Astrocyte (in vitro differentiated cells and primary cell): ENCODE data around the gene TMPO. TPM values are rescaled to one million over a fixed set of nuclear protein-coding genes. Genes with fewer than 3 reads are reported as not detected.
"Not testable (repeated sequence)": the region's sequence is repeated elsewhere in the genome, so short reads cannot be mapped to it uniquely, and the experiment has no call there.

Experiments used
- DNase-seq: peaks from one replicate; pipeline ENCODE4 v3.0.0-alpha.2; 2010; ENCODE audit warnings: low read depth
- FAIRE-seq: peaks from 2 replicates; lab custom pipeline; 2011; peaks lifted over from hg19 to GRCh38; lab: Jason Lieb, UNC
- H2AFZ ChIP-seq: 2 replicates; pipeline ENCODE4 v1.6.0; 2012; ENCODE audit warnings: low read depth, low read length, inconsistent platforms
- H3K27ac ChIP-seq: 2 replicates; pipeline ENCODE4 v1.5.1; 2011; ENCODE audit warnings: low read depth, low read length, inconsistent platforms
- H3K27me3 ChIP-seq: 2 replicates; pipeline ENCODE4 v1.6.0; 2011; ENCODE audit warnings: low read length, inconsistent platforms; ENCODE audit not compliant: insufficient read depth
- H3K36me3 ChIP-seq: 2 replicates; pipeline ENCODE4 v1.5.1; 2011; ENCODE audit warnings: low read length, inconsistent platforms; ENCODE audit not compliant: insufficient read depth
- H3K4me1 ChIP-seq: 2 replicates; pipeline ENCODE4 v1.5.1; 2011; ENCODE audit warnings: low read length, inconsistent platforms; ENCODE audit not compliant: insufficient read depth
- H3K4me2 ChIP-seq: 2 replicates; pipeline ENCODE4 v1.6.0; 2012; ENCODE audit warnings: low read length, inconsistent platforms
- H3K4me3 ChIP-seq: 2 replicates; pipeline ENCODE4 v1.5.1; 2011; ENCODE audit warnings: low read depth, mild to moderate bottlenecking, low read length, inconsistent platforms; ENCODE audit not compliant: insufficient read depth
- H3K79me2 ChIP-seq: 2 replicates; pipeline ENCODE4 v1.6.0; 2012; ENCODE audit warnings: mild to moderate bottlenecking, low read length, inconsistent platforms; ENCODE audit not compliant: insufficient read depth
- H3K9ac ChIP-seq: 2 replicates; pipeline ENCODE4 v1.6.0; 2012; ENCODE audit warnings: mild to moderate bottlenecking, low read length, inconsistent platforms
- H3K9me3 ChIP-seq: 2 replicates; pipeline ENCODE4 v1.5.1; 2012; ENCODE audit warnings: low read depth, mild to moderate bottlenecking, low read length, inconsistent platforms; ENCODE audit not compliant: insufficient read depth
- H4K20me1 ChIP-seq: 2 replicates; pipeline ENCODE4 v1.6.0; 2012; ENCODE audit warnings: low read length, inconsistent platforms; ENCODE audit not compliant: insufficient read depth
- H3K27ac Mint-ChIP-seq: one replicate; pipeline ENCODE4 v1.8.0; 2021; ENCODE audit warnings: mild to moderate bottlenecking, mixed read lengths; ENCODE audit not compliant: unreplicated experiment
- H3K27me3 Mint-ChIP-seq: one replicate; pipeline ENCODE4 v1.8.0; 2021; ENCODE audit warnings: low read depth, mixed read lengths; ENCODE audit not compliant: unreplicated experiment
- H3K36me3 Mint-ChIP-seq: one replicate; pipeline ENCODE4 v1.8.0; 2021; ENCODE audit warnings: low read depth, mixed read lengths; ENCODE audit not compliant: unreplicated experiment
- H3K4me1 Mint-ChIP-seq: one replicate; pipeline ENCODE4 v1.8.0; 2021; ENCODE audit warnings: low read depth, mixed read lengths; ENCODE audit not compliant: unreplicated experiment
- H3K4me3 Mint-ChIP-seq: one replicate; pipeline ENCODE4 v1.8.0; 2021; ENCODE audit warnings: mild to moderate bottlenecking, moderate library complexity, mixed read lengths; ENCODE audit not compliant: unreplicated experiment
- H3K9me3 Mint-ChIP-seq: one replicate; pipeline ENCODE4 v1.8.0; 2021; ENCODE audit warnings: mild to moderate bottlenecking, mixed read lengths; ENCODE audit not compliant: unreplicated experiment
- CTCF ChIP-seq: IDR thresholded peaks from 2 replicates; pipeline ENCODE4 v1.5.1; 2011; ENCODE audit warnings: low read depth, mild to moderate bottlenecking, inconsistent platforms, low read length, moderate library complexity; ENCODE audit not compliant: insufficient read depth
- EZH2 ChIP-seq: IDR thresholded peaks from 2 replicates; pipeline ENCODE4 v1.6.1; 2012; ENCODE audit warnings: mild to moderate bottlenecking, low read length, inconsistent platforms; ENCODE audit not compliant: insufficient read depth
- total RNA-seq: library from RNA; stranded (reverse); gene quantifications from 2 replicates; pipeline ENCODE4 v1.2.1, GENCODE V29; 2021

Gene TMPO
- total RNA-seq, 1 donor from 2014 or later: 39.2 TPM

GRCh38 chr12:98483621-98484503, 31.5 kb upstream of the TMPO start:
- DNase-seq (no peak), FAIRE-seq (no peak)
- no peaks in the 10 kb centered on the region for H3K27me3 ChIP-seq
- H3K9ac ChIP-seq: no peak overlapping the region
- no peaks in the 10 kb centered on the region for H3K36me3 ChIP-seq
- no peaks in the 10 kb centered on the region for H3K4me1 ChIP-seq
- no peak overlapping the region for H3K27ac ChIP-seq
- H3K4me1 Mint-ChIP-seq: peaks cover 2% of the 10 kb centered on the region
- peaks cover 2% of the 10 kb centered on the region for H3K9me3 ChIP-seq
- peaks cover 4% of the 10 kb centered on the region for H3K9me3 Mint-ChIP-seq
- no peaks in the 10 kb centered on the region for H3K79me2 ChIP-seq
- TF ChIP-seq CTCF: no peak
- H3K27me3 Mint-ChIP-seq: no peaks in the 10 kb centered on the region
- H3K36me3 Mint-ChIP-seq: no peaks in the 10 kb centered on the region
- no peak overlapping the region for H3K4me3 ChIP-seq
- H2AFZ ChIP-seq: no peak overlapping the region
- H3K4me3 Mint-ChIP-seq: no peak overlapping the region
- no peak overlapping the region for H3K27ac Mint-ChIP-seq
- no peaks in the 10 kb centered on the region for H4K20me1 ChIP-seq
- H3K4me2 ChIP-seq: no peak overlapping the region

- no peak overlapping the region for H3K9ac ChIP-seq
- H3K27ac Mint-ChIP-seq: no peak overlapping the region
- H3K27ac ChIP-seq: no peak overlapping the region
- peaks cover 2% of the 10 kb centered on the region for H3K9me3 ChIP-seq
- H3K4me2 ChIP-seq: no peak overlapping the region
- H3K36me3 ChIP-seq: no peaks in the 10 kb centered on the region
- DNase-seq (no peak), FAIRE-seq (no peak)
- peaks cover 4% of the 10 kb centered on the region for H3K4me1 Mint-ChIP-seq
- H3K4me1 ChIP-seq: peaks cover 7% of the 10 kb centered on the region
- H3K27me3 Mint-ChIP-seq: no peaks in the 10 kb centered on the region
- no peak overlapping the region for H3K4me3 ChIP-seq
- H3K36me3 Mint-ChIP-seq: no peaks in the 10 kb centered on the region
- no peak overlapping the region for H3K4me3 Mint-ChIP-seq
- no peaks in the 10 kb centered on the region for H4K20me1 ChIP-seq
- H2AFZ ChIP-seq: no peak overlapping the region
- H3K27me3 ChIP-seq: no peaks in the 10 kb centered on the region
- H3K9me3 Mint-ChIP-seq: peaks cover 4% of the 10 kb centered on the region
- H3K79me2 ChIP-seq: no peaks in the 10 kb centered on the region
- TF ChIP-seq CTCF (no peak), EZH2 (no peak)
Measured at GRCh38 chr12:98485792-98486340, 29.5 kb upstream of the TMPO start.

- not testable (repeated sequence) for H3K27ac ChIP-seq, H3K9ac ChIP-seq, DNase-seq, H3K79me2 ChIP-seq, H3K9me3 ChIP-seq, FAIRE-seq, H3K4me3 ChIP-seq, H3K36me3 Mint-ChIP-seq, H3K4me3 Mint-ChIP-seq, H3K9me3 Mint-ChIP-seq, H3K4me2 ChIP-seq, H3K27ac Mint-ChIP-seq, H4K20me1 ChIP-seq, H2AFZ ChIP-seq, H3K36me3 ChIP-seq, H3K27me3 Mint-ChIP-seq, H3K27me3 ChIP-seq
- H3K4me1 Mint-ChIP-seq: peaks cover 10% of the 10 kb centered on the region
- H3K4me1 ChIP-seq: peaks cover 11% of the 10 kb centered on the region
Measured at GRCh38 chr12:98488416-98488815, 27.0 kb upstream of the TMPO start.
